T follicular helper cell (primary cell): Measurements from ENCODE around the gene CEPT1.

Experiments
- DNase-seq: peaks from one replicate; pipeline ENCODE4 v3.0.0-alpha.2; 2020; ENCODE audit warnings: low read depth

The CEPT1 gene

DNA sequence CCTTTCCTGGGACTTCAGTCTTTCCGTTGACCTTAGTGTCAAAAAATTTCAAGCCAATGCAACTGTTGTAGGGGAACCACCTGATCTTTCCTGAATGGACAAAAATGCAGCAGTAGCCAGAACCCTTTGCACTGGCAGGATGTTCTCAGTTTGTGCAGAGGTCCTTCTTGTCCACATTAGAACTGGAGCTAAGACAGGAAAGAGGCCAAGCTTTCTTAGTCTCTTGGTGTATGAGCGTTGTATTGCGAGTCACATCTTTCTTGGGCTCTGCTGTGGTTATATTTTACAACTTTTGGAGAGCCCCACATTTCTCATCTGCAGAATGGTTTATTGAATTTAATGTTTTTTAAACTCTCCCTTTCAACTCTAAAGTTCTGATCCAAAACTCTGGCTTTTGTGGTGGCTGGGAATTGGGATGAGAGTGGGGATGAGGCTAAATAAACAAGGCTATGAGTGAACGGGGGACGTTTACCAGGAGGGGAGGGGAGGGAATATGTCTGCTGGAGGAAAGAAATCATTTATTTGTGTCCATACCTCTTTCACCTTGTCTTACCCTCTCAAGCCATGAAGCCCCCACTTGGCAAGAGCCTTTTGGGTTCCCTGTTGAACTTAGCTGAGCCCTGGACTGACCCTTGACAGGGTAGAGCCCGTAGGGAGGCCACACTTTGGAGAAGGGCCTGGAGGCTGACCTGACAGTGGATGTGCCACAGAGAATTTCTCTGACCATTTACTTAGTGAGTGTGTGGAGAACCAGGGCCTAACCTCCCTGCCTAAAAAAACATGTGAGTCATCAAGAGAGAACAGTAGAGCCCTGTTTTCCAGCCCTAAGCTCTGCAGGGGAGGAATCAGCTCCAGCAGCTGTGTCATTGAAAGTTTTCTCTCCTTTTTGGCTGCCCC is 88.1 kb downstream of the CEPT1 start:
- no peak for DNase-seq

DNA sequence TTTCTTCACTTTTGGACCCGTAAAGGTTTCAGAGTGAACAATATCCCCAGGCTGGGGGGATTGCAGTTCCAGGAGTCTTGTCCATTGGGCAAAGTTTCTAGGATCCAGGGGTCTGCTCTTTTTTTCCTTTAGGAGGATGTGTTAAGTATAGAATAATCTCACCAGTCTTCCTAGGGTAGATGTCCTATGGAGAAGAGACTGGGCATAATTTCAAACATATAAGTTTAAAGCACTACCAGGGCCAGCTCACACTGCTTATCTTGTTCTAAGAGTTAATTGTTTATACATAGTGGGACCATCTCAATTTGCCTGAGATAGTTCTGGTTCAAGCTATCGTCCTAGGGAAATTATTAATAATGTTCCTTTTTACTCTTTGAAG is 88.7 kb downstream of the CEPT1 start:
- DNase-seq = no peak

DNA sequence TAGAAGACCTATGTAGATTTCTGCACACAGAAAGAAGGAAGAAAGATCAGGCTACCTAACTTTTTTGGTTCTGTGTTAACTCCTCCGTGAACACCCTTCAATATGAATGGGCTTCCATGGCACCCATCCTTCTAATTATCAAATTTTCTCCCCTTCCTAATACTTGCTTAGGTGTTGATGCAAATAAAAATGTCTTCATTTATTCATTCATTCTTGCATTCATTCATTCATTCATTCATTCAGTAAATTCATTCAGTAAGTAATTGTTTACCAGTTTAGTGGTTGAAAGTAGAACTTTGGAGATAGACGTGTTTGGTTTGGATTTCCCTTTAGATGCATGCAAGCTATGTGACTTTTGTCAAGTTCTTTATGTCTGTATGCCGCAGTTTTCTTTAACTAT is 92.1 kb downstream of the CEPT1 start:
- no peak for DNase-seq

DNA sequence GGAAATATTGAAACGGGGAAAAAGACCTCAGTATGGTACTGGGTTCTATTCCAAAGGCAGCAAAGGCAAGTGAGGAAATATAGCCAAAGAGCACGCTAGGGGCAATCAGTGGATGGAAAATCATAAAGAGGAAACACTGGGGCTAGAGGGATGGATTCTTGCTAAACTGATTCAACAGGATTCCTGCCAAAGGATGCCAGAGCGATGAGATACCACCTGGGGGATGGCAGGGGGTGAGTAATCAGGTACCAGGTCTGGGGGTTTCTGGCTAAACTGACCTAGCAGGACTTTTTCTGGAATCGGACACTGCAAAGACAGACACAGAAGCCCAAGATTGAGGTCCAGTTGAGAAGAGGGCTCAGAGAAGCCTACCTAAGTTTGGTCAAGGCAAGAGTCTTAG is 94.2 kb downstream of the CEPT1 start:
- no peak for DNase-seq
